Forelimb muscle (tissue), 1 donor: ENCODE measurements around the gene SERPINB10. TPM values are rescaled to one million over a fixed set of nuclear protein-coding genes. Genes with fewer than 3 reads are reported as not detected.

ENCODE experiments used
- DNase-seq: peaks from one replicate; pipeline ENCODE4 v3.0.0-alpha.2; 2013; ENCODE audit warnings: low read depth
- polyA plus RNA-seq: library from polyadenylated mRNA; unstranded; fragments of 120-200 nt; gene quantifications from one replicate; pipeline ENCODE4 v1.2.1, GENCODE V29; 2013; ENCODE audit not compliant: insufficient read length

Gene SERPINB10
- polyA plus RNA-seq, 1 donor: 0.27 TPM

DNA sequence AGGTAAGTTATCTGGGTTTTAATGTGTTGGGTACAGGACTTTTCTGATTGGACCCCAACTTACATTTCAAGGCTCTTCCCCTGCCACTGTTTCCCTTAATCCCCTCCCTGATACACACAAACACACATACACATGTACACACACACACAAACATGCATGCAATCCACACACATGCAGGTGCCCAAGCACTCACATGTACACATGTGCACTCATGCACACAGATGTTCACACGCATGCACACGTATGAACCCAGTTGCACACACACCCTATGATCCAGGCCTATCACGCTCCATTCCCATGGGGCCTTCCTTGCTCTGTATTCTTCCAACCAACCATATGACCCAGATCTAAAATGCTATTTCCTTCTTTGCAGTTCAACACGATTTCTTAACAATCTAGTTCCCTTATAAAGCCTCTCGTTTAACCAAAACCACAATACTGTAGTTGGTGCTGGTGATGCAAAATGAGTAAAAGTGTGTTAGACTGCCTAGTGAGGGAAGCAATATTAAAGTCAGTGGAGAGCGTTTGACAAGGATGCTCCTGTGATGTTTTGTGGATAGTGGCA lies 73.2 kb downstream of the SERPINB10 start:
- no peak for DNase-seq

DNA sequence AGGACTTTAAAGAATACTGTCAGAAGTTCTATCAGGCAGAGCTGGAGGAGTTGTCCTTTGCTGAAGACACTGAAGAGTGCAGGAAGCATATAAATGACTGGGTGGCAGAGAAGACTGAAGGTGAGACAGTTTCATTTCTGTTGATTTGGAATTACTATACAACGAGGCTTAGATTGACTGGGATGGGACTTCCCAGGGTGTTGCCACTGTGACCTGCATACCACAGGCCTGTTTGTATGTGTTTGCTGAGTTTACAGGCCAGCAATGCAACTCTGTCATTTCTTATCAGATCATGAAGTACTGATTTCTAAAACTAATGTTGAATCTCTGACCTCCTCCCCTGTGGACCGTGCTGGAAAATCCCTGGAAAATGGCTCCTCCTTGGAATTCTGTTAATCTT lies 74.0 kb downstream of the SERPINB10 start:
- no peak for DNase-seq

DNA sequence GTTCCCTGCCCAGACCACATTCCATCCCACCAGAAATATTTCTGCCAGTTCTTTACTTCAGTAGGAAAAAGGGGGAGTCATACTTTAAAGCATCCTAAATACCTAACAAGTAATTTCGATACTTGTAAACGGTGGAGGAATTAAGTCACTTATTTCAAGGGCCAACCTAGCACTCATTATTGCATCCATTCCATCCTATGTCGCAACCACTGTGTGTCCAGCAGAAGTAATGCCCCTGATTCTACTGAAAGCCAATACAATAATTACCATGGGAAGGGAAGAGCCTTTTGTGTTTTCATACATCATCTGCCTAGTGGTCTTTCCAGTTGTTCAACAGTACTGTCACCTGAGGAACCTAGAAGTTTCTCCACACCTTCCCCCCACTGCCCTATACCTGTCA lies 74.6 kb downstream of the SERPINB10 start:
- DNase-seq: no peak

Other genes starting within 250 kb of the SERPINB10 start
- not detected for gene SERPINB3, start 246.1 kb upstream of the SERPINB10 start, polyA plus RNA-seq
- gene SERPINB11, start 205.0 kb upstream of the SERPINB10 start, polyA plus RNA-seq: not detected
- gene SERPINB7, start 132.5 kb upstream of the SERPINB10 start, polyA plus RNA-seq: not detected
- gene SERPINB2, start 20.3 kb upstream of the SERPINB10 start, polyA plus RNA-seq: not detected
- not detected for gene HMSD, start 41.3 kb downstream of the SERPINB10 start, polyA plus RNA-seq
- gene SERPINB8, start 62.1 kb downstream of the SERPINB10 start, polyA plus RNA-seq: 1.4 TPM
- not detected for gene LINC00305, start 241.1 kb downstream of the SERPINB10 start, polyA plus RNA-seq